H1 (cell line): ENCODE data around the gene ADAM22. TPM values are rescaled to one million over a fixed set of nuclear protein-coding genes. Genes with fewer than 3 reads are reported as not detected.

ENCODE experiments used
- CTCF ChIA-PET: fragments of 300-600 bp; sonication (Branson Sonifier 250); formaldehyde crosslinking; loops from one replicate; lab custom pipeline; 2021; ENCODE audit not compliant: partially characterized antibody; lab: Charles Lee
- POLR2A ChIA-PET: fragments of 300-600 bp; sonication (Branson Sonifier 250); formaldehyde crosslinking; loops from one replicate; lab custom pipeline; 2021; ENCODE audit warnings: inconsistent platforms; ENCODE audit not compliant: partially characterized antibody; lab: Charles Lee
- DNase-seq, 2 experiments: peaks; one replicate each; pipeline versions ENCODE4 v3.0.0 to v3.0.0-alpha.2; 2010 to 2022; ENCODE audit warnings: low spot score in 2 of 2, low read depth in 1 of 2, mixed read lengths in 1 of 2
- FAIRE-seq: peaks from 2 replicates; lab custom pipeline; 2011; peaks lifted over from hg19 to GRCh38; lab: Jason Lieb, UNC
- H2AFZ ChIP-seq: 2 replicates; pipeline ENCODE4 v1.8.1; 2012; ENCODE audit warnings: low read length, inconsistent platforms
- H2AK5ac ChIP-seq: 2 replicates; pipeline ENCODE4 v1.6.1; 2013; ENCODE audit warnings: low read depth, low read length
- H2BK120ac ChIP-seq: replicated peaks from 2 replicates; pipeline ENCODE3; 2013; ENCODE audit warnings: low read depth, low read length, inconsistent platforms
- H2BK12ac ChIP-seq: 2 replicates; pipeline ENCODE4 v1.6.1; 2013; ENCODE audit warnings: low read depth, low read length
- H2BK15ac ChIP-seq: 2 replicates; pipeline ENCODE4 v1.6.1; 2013; ENCODE audit warnings: low read length
- H2BK20ac ChIP-seq: 2 replicates; pipeline ENCODE4 v1.6.1; 2013; ENCODE audit warnings: low read length
- H2BK5ac ChIP-seq: 2 replicates; pipeline ENCODE4 v1.6.1; 2013; ENCODE audit warnings: low read depth, low read length
- H3K14ac ChIP-seq: 2 replicates; pipeline ENCODE4 v1.6.1; 2013; ENCODE audit warnings: inconsistent platforms; ENCODE audit not compliant: insufficient read length
- H3K18ac ChIP-seq: 2 replicates; pipeline ENCODE4 v1.6.1; 2013; ENCODE audit warnings: low read length; ENCODE audit errors: extremely low read depth
- H3K23ac ChIP-seq: 2 replicates; pipeline ENCODE4 v1.6.1; 2013; ENCODE audit warnings: inconsistent platforms; ENCODE audit not compliant: insufficient read length
- H3K23me2 ChIP-seq: 2 replicates; pipeline ENCODE4 v1.6.1; 2013; ENCODE audit warnings: low read depth, low read length
- H3K27ac ChIP-seq: 2 replicates; pipeline ENCODE4 v1.6.1; 2011; ENCODE audit warnings: low read depth, low read length, inconsistent platforms
- H3K27me3 ChIP-seq, 4 experiments: replicated peaks in 1 of 4; 1 replicate in 1 of 4; 2 replicates in 3 of 4; pipeline versions ENCODE4 v1.6.1 to v1.8.1; 2011 to 2013; ENCODE audit warnings: low read length in 3 of 4, mild to moderate bottlenecking in 3 of 4, inconsistent platforms in 2 of 4, mixed read lengths in 2 of 4, moderate library complexity in 1 of 4; ENCODE audit not compliant: control insufficient read depth in 3 of 4, insufficient read depth in 3 of 4; ENCODE audit errors: extremely low read depth in 1 of 4
- H3K36me3 ChIP-seq, 4 experiments: 2 replicates each; pipeline versions ENCODE4 v1.6.1 to v1.8.1; 2011 to 2013; ENCODE audit warnings: mild to moderate bottlenecking in 4 of 4, low read length in 3 of 4, moderate library complexity in 2 of 4, control low read depth in 1 of 4, inconsistent platforms in 1 of 4; ENCODE audit not compliant: insufficient read depth in 4 of 4, control insufficient read depth in 2 of 4
- H3K4ac ChIP-seq: replicated peaks from 2 replicates; pipeline ENCODE3; 2013; ENCODE audit warnings: low read length, low read depth, mixed read lengths, inconsistent platforms; ENCODE audit not compliant: insufficient read length
- H3K4me1 ChIP-seq, 4 experiments: replicated peaks in 1 of 4; 1 replicate in 1 of 4; 2 replicates in 3 of 4; pipeline versions ENCODE4 v1.6.1 to v1.8.1; 2011 to 2013; ENCODE audit warnings: low read length in 3 of 4, inconsistent platforms in 2 of 4, mixed read lengths in 1 of 4; ENCODE audit not compliant: insufficient read depth in 4 of 4, control insufficient read depth in 3 of 4
- H3K4me2 ChIP-seq, 2 experiments: 2 replicates each; pipeline versions ENCODE4 v1.6.1 to v1.8.1; 2011 to 2013; ENCODE audit warnings: low read depth in 2 of 2, low read length in 2 of 2, control low read depth in 1 of 2, inconsistent platforms in 1 of 2, mild to moderate bottlenecking in 1 of 2; ENCODE audit not compliant: insufficient read depth in 1 of 2
- H3K4me3 ChIP-seq, 4 experiments: fragments of 200-600, 300-600 bp in 1 of 4; sonication (generic), shearing (Covaris generic), sonication (Bioruptor Twin) in 1 of 4; 2 replicates each; pipeline versions ENCODE4 v1.5.1 to v1.8.1; 2011 to 2016; ENCODE audit warnings: low read length in 4 of 4, low read depth in 3 of 4, control low read depth in 2 of 4, inconsistent platforms in 2 of 4, mild to moderate bottlenecking in 2 of 4, mixed read lengths in 1 of 4, moderate library complexity in 1 of 4; ENCODE audit not compliant: insufficient read depth in 2 of 4; ENCODE audit errors: extremely low read depth in 1 of 4
- H3K56ac ChIP-seq: replicated peaks from 2 replicates; pipeline ENCODE3; 2013; ENCODE audit warnings: low read depth, mild to moderate bottlenecking, mixed read lengths, low read length, inconsistent platforms; ENCODE audit not compliant: insufficient read length
- H3K79me1 ChIP-seq: 2 replicates; pipeline ENCODE4 v1.6.1; 2013; ENCODE audit warnings: low read depth, low read length, control low read depth
- H3K79me2 ChIP-seq, 2 experiments: 2 replicates each; pipeline versions ENCODE4 v1.6.1 to v1.8.1; 2012 to 2013; ENCODE audit warnings: low read length in 2 of 2, mild to moderate bottlenecking in 2 of 2, inconsistent platforms in 1 of 2; ENCODE audit not compliant: insufficient read depth in 2 of 2, control insufficient read depth in 1 of 2
- H3K9ac ChIP-seq, 4 experiments: replicated peaks in 1 of 4; 1 replicate in 1 of 4; 2 replicates in 3 of 4; pipeline versions ENCODE4 v1.6.1 to v1.8.1; 2011 to 2013; ENCODE audit warnings: low read depth in 3 of 4, low read length in 3 of 4, control low read depth in 2 of 4, mild to moderate bottlenecking in 2 of 4, moderate library complexity in 2 of 4, inconsistent platforms in 1 of 4; ENCODE audit errors: extremely low read depth in 1 of 4
- H3K9me3 ChIP-seq, 2 experiments: 2 replicates each; pipeline versions ENCODE4 v1.6.1 to v1.8.1; 2012 to 2013; ENCODE audit warnings: mild to moderate bottlenecking in 2 of 2, moderate library complexity in 2 of 2, control low read depth in 1 of 2, inconsistent platforms in 1 of 2, low read depth in 1 of 2, low read length in 1 of 2, mixed read lengths in 1 of 2; ENCODE audit not compliant: insufficient read depth in 2 of 2
- H4K20me1 ChIP-seq, 2 experiments: replicated peaks in 1 of 2; 2 replicates each; pipeline versions ENCODE3 to v1.8.1; 2011 to 2013; ENCODE audit warnings: inconsistent platforms in 2 of 2, low read length in 2 of 2, mild to moderate bottlenecking in 1 of 2; ENCODE audit not compliant: insufficient read depth in 2 of 2, control insufficient read depth in 1 of 2
- H4K5ac ChIP-seq: 2 replicates; pipeline ENCODE4 v1.6.1; 2013; ENCODE audit warnings: low read length, low read depth, mixed read lengths, inconsistent platforms; ENCODE audit not compliant: insufficient read length
- H4K8ac ChIP-seq: 2 replicates; pipeline ENCODE4 v1.8.0; 2013; ENCODE audit warnings: mild to moderate bottlenecking, moderate library complexity, low read length, inconsistent platforms; ENCODE audit not compliant: insufficient read depth; ENCODE audit errors: extremely low read depth
- H4K91ac ChIP-seq: replicated peaks from 2 replicates; pipeline ENCODE3; 2013; ENCODE audit warnings: low read length, mixed read lengths, inconsistent platforms; ENCODE audit not compliant: insufficient read length
- ASH2L ChIP-seq: fragments of 200-600, 300-600 bp; sonication (generic); IDR thresholded peaks from one replicate; pipeline ENCODE4 v1.7.1; 2017; ENCODE audit warnings: low read length
- CBX8 ChIP-seq: fragments of 300-800, 300-1000 bp; sonication (generic); IDR thresholded peaks from 2 replicates; pipeline ENCODE4 v1.7.1; 2016; ENCODE audit warnings: low read depth, low read length, borderline replicate concordance
- CEBPB ChIP-seq: IDR thresholded peaks from 2 replicates; pipeline ENCODE4 v1.6.1; 2012; ENCODE audit warnings: low read depth, low read length
- EP300 ChIP-seq, 2 experiments: IDR thresholded peaks; 1 replicate in 1 of 2; 2 replicates in 1 of 2; pipeline ENCODE4 v1.6.1; 2011 to 2012; ENCODE audit warnings: low read depth in 2 of 2, low read length in 2 of 2, mild to moderate bottlenecking in 2 of 2, borderline replicate concordance in 1 of 2, inconsistent platforms in 1 of 2, moderate library complexity in 1 of 2
- FOSL1 ChIP-seq: IDR thresholded peaks from 2 replicates; pipeline ENCODE4 v1.6.1; 2011; ENCODE audit warnings: mild to moderate bottlenecking, low read depth, low read length, moderate library complexity; ENCODE audit not compliant: insufficient read depth
- GTF2F1 ChIP-seq: IDR thresholded peaks from 2 replicates; pipeline ENCODE4 v1.6.1; 2012; ENCODE audit warnings: low read depth, low read length, improper control_type of control experiment, borderline replicate concordance
- JUND ChIP-seq: IDR thresholded peaks from 2 replicates; pipeline ENCODE4 v1.6.1; 2011; ENCODE audit warnings: mild to moderate bottlenecking, improper control_type of control experiment, low read length
- POU5F1 ChIP-seq: IDR thresholded peaks from 2 replicates; pipeline ENCODE4 v1.6.1; 2011; ENCODE audit warnings: low read depth, mild to moderate bottlenecking, low read length, moderate library complexity
- RXRA ChIP-seq: IDR thresholded peaks from 2 replicates; pipeline ENCODE4 v1.6.1; 2011; ENCODE audit warnings: low read depth, mild to moderate bottlenecking, low read length, moderate library complexity; ENCODE audit not compliant: insufficient read depth
- WGBS, 2 experiments: shearing (Covaris generic) in 1 of 2; methylation state at CpG; one replicate each; pipeline versions ENCODE4 v1.1.6 to v1.1.7; 2013 to 2015; ENCODE audit warnings: low lambda C conversion rate in 2 of 2, mixed read lengths in 2 of 2, inconsistent platforms in 1 of 2, low coverage in 1 of 2, missing lambda C conversion rate in 1 of 2; ENCODE audit not compliant: insufficient replicate concordance in 2 of 2, insufficient coverage in 1 of 2, insufficient read length in 1 of 2; ENCODE audit errors: extremely low coverage in 1 of 2, missing lambda C conversion rate in 1 of 2; 5-methylcytosine and 5-hydroxymethylcytosine counted together
- polyA plus RNA-seq, 7 experiments: library from polyadenylated mRNA; depleted of rRNA in 3 of 7; stranded (reverse) in 5 of 7; unstranded in 2 of 7; fragments of >200 nt in 5 of 7; fragments of 200-250 nt in 2 of 7; gene quantifications; 1 replicate in 5 of 7; 2 replicates in 1 of 7; 4 replicates in 1 of 7; pipeline versions ENCODE4 v1.2.1 to v1.2.3, GENCODE V29; 2011 to 2013; ENCODE audit warnings: missing spikeins in 2 of 7, mixed read lengths in 2 of 7
- total RNA-seq: library from RNA; stranded (reverse); fragmentation: NEBNext Ultra II Directional; extraction: Animal tissue kit (Norgen Biotek cat#: 25700); gene quantifications from 2 replicates; pipeline ENCODE4 v1.2.1, GENCODE V29; 2021
- TF ChIP-seq, protein P1 (sequence below): IDR thresholded peaks from 2 replicates; pipeline ENCODE4 v1.6.1; 2012; ENCODE audit warnings: inconsistent platforms

The ADAM22 gene
- total and polyA plus RNA-seq, 2 of the 8 experiments (the other 6 are each of a cell fraction or from before 2014, with no cell fraction given), result 4.6 to 21.4 TPM

DNA sequence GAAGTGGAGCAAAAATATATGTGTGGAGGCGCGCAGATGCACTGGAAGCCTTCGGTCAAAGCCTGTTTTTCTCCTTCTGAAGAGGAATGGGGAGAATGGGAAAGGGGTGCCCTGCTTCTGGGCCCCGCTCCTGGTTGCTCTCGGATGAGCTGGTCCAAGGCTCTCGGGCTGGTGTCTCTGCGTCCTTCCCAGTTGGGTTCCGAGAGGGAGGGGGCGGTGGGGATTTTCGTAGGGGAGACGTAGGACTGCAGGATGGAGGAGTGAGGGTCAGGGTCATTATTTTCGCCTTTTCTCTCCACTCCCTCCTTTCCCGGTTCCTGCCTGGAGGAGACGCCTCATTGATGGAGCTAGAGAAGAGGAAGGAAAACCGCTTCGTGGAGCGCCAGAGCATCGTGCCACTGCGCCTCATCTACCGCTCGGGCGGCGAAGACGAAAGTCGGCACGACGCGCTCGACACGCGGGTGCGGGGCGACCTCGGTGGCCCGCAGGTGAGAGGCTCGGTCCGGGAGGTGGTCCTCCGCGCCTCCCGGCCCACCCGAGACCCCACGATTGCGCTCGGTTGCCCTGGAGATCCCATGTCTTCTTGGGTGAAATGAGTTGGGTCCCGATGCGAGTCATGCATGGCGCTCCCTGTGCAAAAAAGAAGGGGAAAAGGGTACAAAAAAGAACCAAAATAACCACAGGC lies 790 bp downstream of the ADAM22 start:
- 7% methylated on average over 40 of the region's 47 CpGs; no CpG with 5 or more reads in 1 of the 2 experiments for WGBS, 2 experiments
- H2BK5ac ChIP-seq, result no peak overlapping the region
- DNase-seq (peak in 1 of 2 experiments; percentile 70), FAIRE-seq (no peak)
- no peak overlapping the region for H2BK15ac ChIP-seq
- H3K23ac ChIP-seq, result no peak overlapping the region
- H3K23me2 ChIP-seq, result peaks cover 12% of the 10 kb centered on the region
- POLR2A ChIA-PET, result interaction anchor here (0.5 to 3.0 kb wide), 14 partner anchors 9 to 1630 kb away, joined by 3 to 15 read pairs (median 4); partner anchors contain the start of genes DBF4 and SLC25A40
- peak overlapping the region in 3 of 4 experiments; percentile 57 to 85 (median 85); a peak in 6 of 7 replicates for H3K9ac ChIP-seq
- no peaks in the 10 kb centered on the region for H3K9me3 ChIP-seq
- no peak overlapping the region for H2AK5ac ChIP-seq
- H3K27me3 ChIP-seq, result peaks cover 0 to 3% (median 1%) of the 10 kb centered on the region in 4 experiments; a peak in 1 of 7 replicates
- no peak overlapping the region for H3K4ac ChIP-seq
- H4K8ac ChIP-seq, result 0 out of 2 replicates have a peak overlapping the region, but pooled peaks have one; percentile 94
- H3K4me1 ChIP-seq, result peaks cover 0 to 6% (median 3%) of the 10 kb centered on the region in 4 experiments; a peak in 4 of 7 replicates
- H4K91ac ChIP-seq, result no peak overlapping the region
- no peak overlapping the region for H2BK120ac ChIP-seq
- H2AFZ ChIP-seq, result peak overlapping the region; percentile 86
- H4K5ac ChIP-seq, result peak overlapping the region; percentile 62
- H3K56ac ChIP-seq, result no peak overlapping the region
- no peaks in the 10 kb centered on the region for H3K79me1 ChIP-seq
- H3K27ac ChIP-seq, result no peak overlapping the region
- peaks cover 0 to 10% (median 3%) of the 10 kb centered on the region in 4 experiments; a peak in 3 of 8 replicates for H3K36me3 ChIP-seq
- CTCF ChIA-PET, result interaction anchor here (0.6 to 1.5 kb wide), 8 partner anchors 8 to 416 kb away, joined by 3 read pairs; no protein-coding TSS in a partner anchor
- H3K79me2 ChIP-seq, result no peaks in the 10 kb centered on the region
- peak overlapping the region; percentile 51; the same call in 1 of the 2 replicates for H3K18ac ChIP-seq
- no peak overlapping the region for H3K14ac ChIP-seq
- H2BK20ac ChIP-seq, result no peak overlapping the region
- no peak overlapping the region for H2BK12ac ChIP-seq
- peak overlapping the region; percentile 86 to 94 for H3K4me2 ChIP-seq
- H3K4me3 ChIP-seq, result peak overlapping the region; percentile 76 to 87 (median 80)
- no peaks in the 10 kb centered on the region for H4K20me1 ChIP-seq
- TF ChIP-seq RXRA, result no peak
- TF ChIP-seq FOSL1, result no peak
- TF ChIP-seq GTF2F1, result no peak
- no peak for TF ChIP-seq CBX8
- peak; percentile 15 for TF ChIP-seq ASH2L
- TF ChIP-seq POU5F1, result no peak
- TF ChIP-seq EP300 (IDR thresholded peaks at IDR 0.05; ENCODE audit: borderline replicate concordance in 1 of 2, low read depth in 2 of 2, low read length in 2 of 2), result 0 out of 3 replicates have a peak, but pooled peaks of 1 of the 2 experiments have one; percentile 67
- TF ChIP-seq, protein P1, sequence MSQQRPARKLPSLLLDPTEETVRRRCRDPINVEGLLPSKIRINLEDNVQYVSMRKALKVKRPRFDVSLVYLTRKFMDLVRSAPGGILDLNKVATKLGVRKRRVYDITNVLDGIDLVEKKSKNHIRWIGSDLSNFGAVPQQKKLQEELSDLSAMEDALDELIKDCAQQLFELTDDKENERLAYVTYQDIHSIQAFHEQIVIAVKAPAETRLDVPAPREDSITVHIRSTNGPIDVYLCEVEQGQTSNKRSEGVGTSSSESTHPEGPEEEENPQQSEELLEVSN, result peak; percentile 95
- TF ChIP-seq JUND, result 0 out of 2 replicates have a peak, but pooled peaks have one; percentile 50
- TF ChIP-seq CEBPB, result no peak
